Hepatocyte (in vitro differentiated cells): ENCODE results near the gene NYAP2. TPM values are rescaled to one million over a fixed set of nuclear protein-coding genes. Genes with fewer than 3 reads are reported as not detected.

ENCODE experiments used
- DNase-seq: peaks from one replicate; pipeline ENCODE4 v3.0.0-alpha.2; 2016; ENCODE audit warnings: low spot score
- H2AFZ ChIP-seq: fragments of 200-600 bp; sonication (generic); 2 replicates; pipeline ENCODE4 v1.6.0; 2016; ENCODE audit warnings: antibody characterized with exemption, mild to moderate bottlenecking
- H3K27ac ChIP-seq: fragments of 200-600 bp; sonication (generic); 2 replicates; pipeline ENCODE4 v1.5.1; 2016; ENCODE audit warnings: mild to moderate bottlenecking
- H3K27me3 ChIP-seq: fragments of 200-600 bp; sonication (generic); 2 replicates; pipeline ENCODE4 v1.6.1; 2016
- H3K36me3 ChIP-seq: fragments of 200-600 bp; sonication (generic); replicated peaks from 2 replicates; pipeline ENCODE4 v1.5.1; 2016; ENCODE audit warnings: low read depth; ENCODE audit not compliant: insufficient read depth
- H3K4me1 ChIP-seq: fragments of 200-600 bp; sonication (generic); 2 replicates; pipeline ENCODE4 v1.5.1; 2016; ENCODE audit warnings: mild to moderate bottlenecking, moderate library complexity; ENCODE audit not compliant: insufficient read depth
- H3K4me2 ChIP-seq: fragments of 200-600 bp; sonication (generic); 2 replicates; pipeline ENCODE4 v1.6.0; 2016
- H3K4me3 ChIP-seq: fragments of 200-600 bp; sonication (generic); 2 replicates; pipeline ENCODE4 v1.5.1; 2016; ENCODE audit warnings: mild to moderate bottlenecking
- H3K79me2 ChIP-seq: fragments of 200-600 bp; sonication (generic); 2 replicates; pipeline ENCODE4 v1.6.0; 2017; ENCODE audit warnings: mild to moderate bottlenecking
- H3K9me2 ChIP-seq: fragments of 200-600 bp; sonication (generic); replicated peaks from 2 replicates; pipeline ENCODE4 v1.6.0; 2017; ENCODE audit warnings: mild to moderate bottlenecking; ENCODE audit not compliant: insufficient read depth
- H3K9me3 ChIP-seq: fragments of 200-600 bp; sonication (generic); 2 replicates; pipeline ENCODE4 v1.5.1; 2016; ENCODE audit warnings: low read depth, mild to moderate bottlenecking
- H4K20me1 ChIP-seq: fragments of 200-600 bp; sonication (generic); 2 replicates; pipeline ENCODE4 v1.6.0; 2016; ENCODE audit warnings: mild to moderate bottlenecking; ENCODE audit not compliant: insufficient read depth, poor library complexity, severe bottlenecking
- CTCF ChIP-seq: fragments of 200-600 bp; sonication (generic); IDR thresholded peaks from 2 replicates; pipeline ENCODE4 v1.5.1; 2016; ENCODE audit warnings: antibody characterized with exemption, mild to moderate bottlenecking; ENCODE audit not compliant: poor library complexity
- EZH2 ChIP-seq: fragments of 200-600 bp; sonication (generic); IDR thresholded peaks from 2 replicates; pipeline ENCODE4 v1.6.1; 2016; ENCODE audit warnings: antibody characterized with exemption, mild to moderate bottlenecking, borderline replicate concordance
- EZH2phosphoT487 ChIP-seq: fragments of 200-600 bp; sonication (generic); IDR thresholded peaks from one replicate; pipeline ENCODE4 v1.6.1; 2018; ENCODE audit warnings: antibody characterized with exemption, mild to moderate bottlenecking, low read depth, moderate library complexity; ENCODE audit not compliant: unreplicated experiment, severe bottlenecking
- WGBS: methylation state at CpG from one replicate; pipeline ENCODE4 v1.1.6; 2016; ENCODE audit warnings: low lambda C conversion rate; ENCODE audit errors: missing lambda C conversion rate; 5-methylcytosine and 5-hydroxymethylcytosine counted together
- polyA plus RNA-seq: library from polyadenylated mRNA; unstranded; fragments of >200 nt; fragmentation: Nextera tagmentation; extraction: Ambion mirVana; gene quantifications from 2 replicates; pipeline ENCODE4 v1.2.1, GENCODE V29; 2016
- total RNA-seq: library from RNA; depleted of rRNA; stranded (reverse); fragments of >200 nt; gene quantifications from 2 replicates; pipeline ENCODE4 v1.2.3, GENCODE V29; 2014

Gene NYAP2
- total RNA-seq (0.37 and 1.0 TPM in 2 replicates), polyA plus RNA-seq (0.23 and 0.44 TPM in 2 replicates)

- no peak within 1 kb of the TSS for H2AFZ ChIP-seq
- no peaks in the 10 kb centered on the region for H3K36me3 ChIP-seq
- 68% methylated on average over 5 of the region's 5 CpGs for WGBS
- no peaks in the 10 kb centered on the region for H3K9me3 ChIP-seq
- peaks cover 10% of the 10 kb centered on the region for H3K27me3 ChIP-seq
- no peak for TF ChIP-seq EZH2phosphoT487
- no peak for TF ChIP-seq EZH2
- no peak for TF ChIP-seq CTCF
- H3K4me1 ChIP-seq = no peaks in the 10 kb centered on the region
- no peaks in the 10 kb centered on the region for H4K20me1 ChIP-seq
- no peak within 1 kb of the TSS for H3K4me3 ChIP-seq
- no peaks in the 10 kb centered on the region for H3K9me2 ChIP-seq
- H3K27ac ChIP-seq = no peak within 1 kb of the TSS
- H3K79me2 ChIP-seq = no peaks in the 10 kb centered on the region
- no peak within 1 kb of the TSS for H3K4me2 ChIP-seq
- DNase-seq = no peak
These were observed at the start of gene NYAP2 for GRCh38 chr2:225399504-225399903. NYAP2 (plus strand) TSS chr2:225399710; CDS start chr2:225408881, 9,171 bp downstream.

GRCh38 chr2:225353579-225354085 is 45.9 kb upstream of the NYAP2 start:
- no peaks in the 10 kb centered on the region for H3K9me3 ChIP-seq
- H3K27me3 ChIP-seq = no peaks in the 10 kb centered on the region
- no peak overlapping the region for H2AFZ ChIP-seq
- DNase-seq = no peak
- H3K36me3 ChIP-seq = no peaks in the 10 kb centered on the region
- 58% methylated on average over 1 of the region's 1 CpG for WGBS
- H3K4me1 ChIP-seq = no peaks in the 10 kb centered on the region
- H3K27ac ChIP-seq = no peak overlapping the region
- no peaks in the 10 kb centered on the region for H3K9me2 ChIP-seq
- TF ChIP-seq EZH2phosphoT487 = no peak
- no peak for TF ChIP-seq EZH2
- TF ChIP-seq CTCF = no peak
- no peaks in the 10 kb centered on the region for H4K20me1 ChIP-seq
- no peaks in the 10 kb centered on the region for H3K79me2 ChIP-seq
- H3K4me3 ChIP-seq = no peak overlapping the region
- no peak overlapping the region for H3K4me2 ChIP-seq

- Histone ChIP-seq H2AFZ (no peak overlapping the region), H4K20me1 (no peaks in the 10 kb centered on the region), H3K36me3 (no peaks in the 10 kb centered on the region), H3K79me2 (no peaks in the 10 kb centered on the region), H3K9me3 (no peaks in the 10 kb centered on the region), H3K27ac (no peak overlapping the region), H3K4me3 (no peak overlapping the region), H3K27me3 (no peaks in the 10 kb centered on the region), H3K4me2 (no peak overlapping the region), H3K9me2 (no peaks in the 10 kb centered on the region), H3K4me1 (no peaks in the 10 kb centered on the region)
- WGBS = 6% methylated on average over 3 of the region's 3 CpGs
- no peak for TF ChIP-seq EZH2phosphoT487
- no peak for TF ChIP-seq CTCF
- TF ChIP-seq EZH2 = no peak
- peak; percentile 43 for DNase-seq
These were observed 45.2 kb upstream of the NYAP2 start for GRCh38 chr2:225354281-225354774.
